Measurements from ENCODE around the gene NCKAP5.

DNA sequence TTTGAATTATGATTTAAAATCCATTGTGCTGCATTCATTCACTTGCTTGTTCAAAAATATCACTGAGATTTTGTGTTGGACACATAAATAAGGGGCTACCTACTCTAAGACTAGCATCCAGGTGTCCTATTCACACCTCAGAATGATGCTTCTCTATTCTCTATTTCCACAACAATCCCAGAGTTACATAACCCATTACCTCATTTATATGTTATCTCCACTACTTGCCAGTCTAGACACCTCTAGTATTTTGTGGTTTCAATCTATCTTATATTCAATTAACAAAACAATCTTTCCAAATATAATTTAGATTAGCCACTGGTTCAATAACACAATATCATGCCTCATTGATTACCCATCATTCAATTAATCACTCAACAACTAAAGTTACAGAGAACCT, 409.8 kb downstream of the NCKAP5 start:
- TF ChIP-seq, protein P1, sequence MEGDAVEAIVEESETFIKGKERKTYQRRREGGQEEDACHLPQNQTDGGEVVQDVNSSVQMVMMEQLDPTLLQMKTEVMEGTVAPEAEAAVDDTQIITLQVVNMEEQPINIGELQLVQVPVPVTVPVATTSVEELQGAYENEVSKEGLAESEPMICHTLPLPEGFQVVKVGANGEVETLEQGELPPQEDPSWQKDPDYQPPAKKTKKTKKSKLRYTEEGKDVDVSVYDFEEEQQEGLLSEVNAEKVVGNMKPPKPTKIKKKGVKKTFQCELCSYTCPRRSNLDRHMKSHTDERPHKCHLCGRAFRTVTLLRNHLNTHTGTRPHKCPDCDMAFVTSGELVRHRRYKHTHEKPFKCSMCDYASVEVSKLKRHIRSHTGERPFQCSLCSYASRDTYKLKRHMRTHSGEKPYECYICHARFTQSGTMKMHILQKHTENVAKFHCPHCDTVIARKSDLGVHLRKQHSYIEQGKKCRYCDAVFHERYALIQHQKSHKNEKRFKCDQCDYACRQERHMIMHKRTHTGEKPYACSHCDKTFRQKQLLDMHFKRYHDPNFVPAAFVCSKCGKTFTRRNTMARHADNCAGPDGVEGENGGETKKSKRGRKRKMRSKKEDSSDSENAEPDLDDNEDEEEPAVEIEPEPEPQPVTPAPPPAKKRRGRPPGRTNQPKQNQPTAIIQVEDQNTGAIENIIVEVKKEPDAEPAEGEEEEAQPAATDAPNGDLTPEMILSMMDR (IDR thresholded peaks at IDR 0.05), result no peak
- TF ChIP-seq POLR2A (IDR thresholded peaks at IDR 0.05) (no peak), POLR2AphosphoS5 (IDR thresholded peaks at IDR 0.05) (no peak)

All from prostate gland (tissue), 2 donors.